A673 (cell line): ENCODE results near the gene STK40. TPM values are rescaled to one million over a fixed set of nuclear protein-coding genes. Genes with fewer than 3 reads are reported as not detected.

Experiments
- BruUV-seq: library from RNA; stranded (reverse); fragments of 400-500 nt; replicated peaks from 2 replicates; lab custom pipeline; 2021; lab: Mats Ljungman, UMichigan
- CTCF ChIA-PET: fragments of 300-600 bp; sonication (Branson Sonifier 250); formaldehyde crosslinking; loops from one replicate; lab custom pipeline; 2022; ENCODE audit warnings: antibody characterized with exemption; lab: Charles Lee
- POLR2A ChIA-PET: fragments of 300-600 bp; sonication (Branson Sonifier 250); formaldehyde crosslinking; loops from one replicate; lab custom pipeline; 2022; ENCODE audit warnings: antibody characterized with exemption; ENCODE audit not compliant: low non-redundant PET; lab: Charles Lee
- DNase-seq: peaks from one replicate; pipeline ENCODE4 v3.0.0-alpha.2; 2015; ENCODE audit warnings: low spot score
- H3K27ac ChIP-seq: fragments of 200-600 bp; sonication (generic); 2 replicates; pipeline ENCODE4 v1.5.1; 2016; ENCODE audit warnings: mixed run types, low read depth, mild to moderate bottlenecking, mixed read lengths, antibody characterized with exemption, low read length; ENCODE audit not compliant: poor library complexity, severe bottlenecking
- H3K27me3 ChIP-seq: fragments of 200-600 bp; sonication (generic); replicated peaks from 2 replicates; pipeline ENCODE4 v1.6.1; 2017; ENCODE audit warnings: mixed run types, low read depth, mild to moderate bottlenecking, mixed read lengths, antibody characterized with exemption, low read length; ENCODE audit not compliant: insufficient read depth, poor library complexity
- H3K36me3 ChIP-seq: fragments of 200-600 bp; sonication (generic); 2 replicates; pipeline ENCODE4 v1.6.1; 2016; ENCODE audit warnings: mixed run types, mild to moderate bottlenecking, mixed read lengths, antibody characterized with exemption, low read length; ENCODE audit not compliant: insufficient read depth, poor library complexity, severe bottlenecking
- H3K4me1 ChIP-seq: fragments of 200-600 bp; sonication (generic); 2 replicates; pipeline ENCODE4 v1.6.1; 2017; ENCODE audit warnings: mixed run types, mild to moderate bottlenecking, mixed read lengths, antibody characterized with exemption, low read length; ENCODE audit not compliant: insufficient read depth, poor library complexity, severe bottlenecking
- H3K4me3 ChIP-seq: fragments of 200-600 bp; sonication (generic); 2 replicates; pipeline ENCODE4 v1.5.1; 2016; ENCODE audit warnings: low read depth, mixed run types, mild to moderate bottlenecking, mixed read lengths, low read length; ENCODE audit not compliant: poor library complexity, severe bottlenecking
- H3K9me3 ChIP-seq: fragments of 200-600 bp; sonication (generic); 2 replicates; pipeline ENCODE4 v1.6.1; 2016; ENCODE audit warnings: mixed run types, low read depth, mild to moderate bottlenecking, mixed read lengths, antibody characterized with exemption, low read length; ENCODE audit not compliant: poor library complexity, severe bottlenecking
- CTCF ChIP-seq: fragments of 300-800, 200-600 bp; sonication (generic); conservative IDR thresholded peaks from 2 replicates; pipeline ENCODE4 v1.5.1; 2017; ENCODE audit warnings: low read depth, mild to moderate bottlenecking, antibody characterized with exemption, low read length, moderate library complexity, mixed read lengths
- EZH2 ChIP-seq: fragments of 200-600 bp; sonication (generic); IDR thresholded peaks from 2 replicates; pipeline ENCODE4 v1.6.1; 2017; ENCODE audit warnings: borderline replicate concordance, low read depth, mild to moderate bottlenecking, mixed read lengths, antibody characterized with exemption, low read length; ENCODE audit not compliant: poor library complexity, severe bottlenecking
- intact Hi-C: fragments of 100-400 bp; cut with micrococcal nuclease; formaldehyde crosslinking; loops from one replicate; pipeline ENCODE4 v1.10.0; 2022; ENCODE audit not compliant: unreplicated experiment
- total RNA-seq: library from RNA; stranded (reverse); gene quantifications from 2 replicates; pipeline ENCODE4 v1.2.3, GENCODE V29; 2021

The STK40 gene
- total RNA-seq, 1 experiment from 2014 or later, result 109 TPM

GRCh38 chr1:36301220-36301619 lies 84.5 kb downstream of the STK40 start:
- peak overlapping the region; percentile 34 for H3K27ac ChIP-seq
- no TSS peak for BruUV-seq
- H3K4me3 ChIP-seq, result no peak overlapping the region
- no peaks in the 10 kb centered on the region for H3K9me3 ChIP-seq
- DNase-seq, result no peak
- TF ChIP-seq CTCF (no peak), EZH2 (no peak)
- H3K27me3 ChIP-seq, result no peaks in the 10 kb centered on the region
- peaks cover 69% of the 10 kb centered on the region for H3K36me3 ChIP-seq
- intact Hi-C loops, result loop anchor here (10.0 kb wide), 1 partner anchor 124 kb away; no protein-coding TSS in a partner anchor
- peaks cover 9% of the 10 kb centered on the region for H3K4me1 ChIP-seq
- ChIA-PET POLR2A (no interaction called here), CTCF (no interaction called here)

- no peaks in the 10 kb centered on the region for H3K9me3 ChIP-seq
- peaks cover 73% of the 10 kb centered on the region for H3K36me3 ChIP-seq
- intact Hi-C loops, result loop anchor here (10.0 kb wide), 1 partner anchor 124 kb away; no protein-coding TSS in a partner anchor
- peaks cover 9% of the 10 kb centered on the region for H3K4me1 ChIP-seq
- H3K4me3 ChIP-seq, result no peak overlapping the region
- ChIA-PET POLR2A (interaction anchor here (0.6 kb wide), 1 partner anchor 88 kb away, joined by 3 read pairs; no protein-coding TSS in a partner anchor), CTCF (interaction anchor here (0.5 to 1.8 kb wide), 9 partner anchors 8 to 151 kb away, joined by 3 to 7 read pairs (median 4); partner anchors contain the start of genes THRAP3 and TRAPPC3)
- H3K27ac ChIP-seq, result no peak overlapping the region
- no peaks in the 10 kb centered on the region for H3K27me3 ChIP-seq
- TF ChIP-seq CTCF, result no peak
- TF ChIP-seq EZH2, result no peak
- DNase-seq, result no peak
- no TSS peak for BruUV-seq
These were observed 85.2 kb downstream of the STK40 start for GRCh38 chr1:36300526-36300925.

- Histone ChIP-seq H3K27me3 (no peaks in the 10 kb centered on the region), H3K9me3 (no peaks in the 10 kb centered on the region), H3K27ac (no peak overlapping the region), H3K4me1 (peaks cover 9% of the 10 kb centered on the region), H3K4me3 (no peak overlapping the region), H3K36me3 (peaks cover 78% of the 10 kb centered on the region)
- POLR2A ChIA-PET, result no interaction called here
- no peak for DNase-seq
- CTCF ChIA-PET, result interaction anchor here (0.7 kb wide), 1 partner anchor 199 kb away, joined by 5 read pairs; no protein-coding TSS in a partner anchor
- no TSS peak for BruUV-seq
- TF ChIP-seq CTCF, result no peak
- TF ChIP-seq EZH2, result no peak
- intact Hi-C loops, result no loop called here
These were observed 87.1 kb downstream of the STK40 start for GRCh38 chr1:36298640-36299039.
